HUES6 (cell line): ENCODE results near the gene PCDHB3.
"Not testable (repeated sequence)": the region's sequence is repeated elsewhere in the genome, so short reads cannot be mapped to it uniquely, and the experiment has no call there.

Source experiments
- H3K27ac ChIP-seq: 2 replicates; pipeline ENCODE4 v1.7.0; 2013; ENCODE audit warnings: low read depth, mild to moderate bottlenecking, low read length, inconsistent platforms
- H3K27me3 ChIP-seq: 2 replicates; pipeline ENCODE4 v1.6.1; 2013; ENCODE audit warnings: low read length; ENCODE audit not compliant: control insufficient read depth, insufficient read depth
- H3K36me3 ChIP-seq: 2 replicates; pipeline ENCODE4 v1.6.1; 2013; ENCODE audit warnings: low read length; ENCODE audit not compliant: control insufficient read depth, insufficient read depth
- H3K4me1 ChIP-seq: 2 replicates; pipeline ENCODE4 v1.6.1; 2013; ENCODE audit warnings: low read length; ENCODE audit not compliant: control insufficient read depth, insufficient read depth
- H3K4me3 ChIP-seq: 2 replicates; pipeline ENCODE4 v1.5.1; 2013; ENCODE audit warnings: low read depth, low read length
- H3K9ac ChIP-seq: one replicate; pipeline ENCODE4 v1.6.1; 2013; ENCODE audit warnings: mild to moderate bottlenecking, low read length
- H3K9me3 ChIP-seq: 2 replicates; pipeline ENCODE4 v1.6.1; 2013; ENCODE audit warnings: low read depth, low read length; ENCODE audit not compliant: control insufficient read depth, insufficient read depth

The PCDHB3 gene

GRCh38 chr5:141100243-141100805 lies at the start of gene PCDHB3:
Gene PCDHB3, plus strand, starts transcription at chr5:141100473. Its CDS starts 177 bp downstream, at chr5:141100650.
- Histone ChIP-seq H3K9me3 (peaks cover 14% of the 10 kb centered on the region; the same call in 1 of the 2 replicates), H3K36me3 (0 out of 2 replicates have a peak, but pooled peaks cover 3% of the 10 kb centered on the region), H3K27me3 (no peaks in the 10 kb centered on the region), H3K9ac (no peak within 1 kb of the TSS), H3K4me1 (no peaks in the 10 kb centered on the region), H3K4me3 (peak within 1 kb of the TSS; percentile 20; the same call in 1 of the 2 replicates), H3K27ac (no peak within 1 kb of the TSS)

- H3K9ac ChIP-seq, result peak within 1 kb of the TSS; percentile 40
- H3K27me3 ChIP-seq, result peaks cover 48% of the 10 kb centered on the region
- H3K9me3 ChIP-seq, result no peaks in the 10 kb centered on the region
- H3K4me3 ChIP-seq, result peak within 1 kb of the TSS; percentile 73
- no peak within 1 kb of the TSS for H3K27ac ChIP-seq
- 0 out of 2 replicates have a peak, but pooled peaks cover 8% of the 10 kb centered on the region for H3K4me1 ChIP-seq
- no peaks in the 10 kb centered on the region for H3K36me3 ChIP-seq
Measured at GRCh38 chr5:141050622-141051520, 49.4 kb upstream of the PCDHB3 start, which contains the start of gene PCDHB1. Gene PCDHB1, plus strand, starts transcription at chr5:141051374. Its CDS starts 97 bp downstream, at chr5:141051471.

GRCh38 chr5:141051521-141051866 lies 48.8 kb upstream of the PCDHB3 start:
- Histone ChIP-seq H3K27ac (no peak overlapping the region), H3K4me3 (peak overlapping the region; percentile 73), H3K27me3 (peaks cover 48% of the 10 kb centered on the region), H3K4me1 (0 out of 2 replicates have a peak, but pooled peaks cover 8% of the 10 kb centered on the region), H3K9me3 (no peaks in the 10 kb centered on the region), H3K36me3 (no peaks in the 10 kb centered on the region), H3K9ac (peak overlapping the region; percentile 40)

GRCh38 chr5:141077826-141078225 lies 22.4 kb upstream of the PCDHB3 start:
- Histone ChIP-seq H3K36me3 (no peaks in the 10 kb centered on the region), H3K4me1 (no peaks in the 10 kb centered on the region)

GRCh38 chr5:141082228-141082627 lies 18.0 kb upstream of the PCDHB3 start:
- H3K27ac ChIP-seq, result no peak overlapping the region
- no peak overlapping the region for H3K4me3 ChIP-seq
- no peaks in the 10 kb centered on the region for H3K36me3 ChIP-seq
- no peaks in the 10 kb centered on the region; the same call in 1 of the 2 replicates for H3K27me3 ChIP-seq
- H3K9ac ChIP-seq, result no peak overlapping the region
- H3K4me1 ChIP-seq, result no peaks in the 10 kb centered on the region
- no peaks in the 10 kb centered on the region for H3K9me3 ChIP-seq

More at GRCh38 chr5:141077826-141078225, 22.4 kb upstream of the PCDHB3 start:
- Histone ChIP-seq H3K9me3 (no peaks in the 10 kb centered on the region), H3K9ac (no peak overlapping the region), H3K4me3 (peak overlapping the region; percentile 51; the same call in 1 of the 2 replicates), H3K27me3 (no peaks in the 10 kb centered on the region; the same call in 1 of the 2 replicates), H3K27ac (no peak overlapping the region)

DNA sequence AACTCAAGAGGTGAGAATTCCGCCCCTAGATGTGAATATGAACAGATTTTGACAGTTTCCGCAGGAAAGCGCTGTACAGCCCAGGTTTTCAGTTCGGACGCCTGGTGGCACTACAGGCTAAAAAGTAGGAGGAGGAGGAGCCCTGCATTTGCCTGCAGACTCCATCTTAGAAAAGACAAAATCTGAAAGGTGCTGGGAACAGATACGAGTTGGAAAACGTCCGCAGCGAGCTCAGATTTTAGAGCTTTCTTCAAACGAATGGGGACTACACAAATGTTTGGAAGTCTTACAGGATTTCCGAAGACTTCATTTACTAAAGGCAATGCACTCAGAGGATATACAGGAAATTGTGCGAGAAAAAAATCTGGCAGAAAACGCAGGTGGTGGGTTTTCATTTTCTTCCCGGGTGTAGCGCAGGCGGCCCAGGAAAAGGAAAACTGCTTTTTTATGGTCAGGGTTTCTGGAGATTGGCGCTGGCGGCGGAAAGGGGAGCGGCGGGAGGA lies 15.7 kb upstream of the PCDHB3 start:
- Histone ChIP-seq H3K4me3 (peak overlapping the region; percentile 60), H3K36me3 (no peaks in the 10 kb centered on the region), H3K9me3 (no peaks in the 10 kb centered on the region), H3K9ac (peak overlapping the region; percentile 71), H3K4me1 (no peaks in the 10 kb centered on the region), H3K27me3 (no peaks in the 10 kb centered on the region; the same call in 1 of the 2 replicates), H3K27ac (peak overlapping the region; percentile 32)

DNA sequence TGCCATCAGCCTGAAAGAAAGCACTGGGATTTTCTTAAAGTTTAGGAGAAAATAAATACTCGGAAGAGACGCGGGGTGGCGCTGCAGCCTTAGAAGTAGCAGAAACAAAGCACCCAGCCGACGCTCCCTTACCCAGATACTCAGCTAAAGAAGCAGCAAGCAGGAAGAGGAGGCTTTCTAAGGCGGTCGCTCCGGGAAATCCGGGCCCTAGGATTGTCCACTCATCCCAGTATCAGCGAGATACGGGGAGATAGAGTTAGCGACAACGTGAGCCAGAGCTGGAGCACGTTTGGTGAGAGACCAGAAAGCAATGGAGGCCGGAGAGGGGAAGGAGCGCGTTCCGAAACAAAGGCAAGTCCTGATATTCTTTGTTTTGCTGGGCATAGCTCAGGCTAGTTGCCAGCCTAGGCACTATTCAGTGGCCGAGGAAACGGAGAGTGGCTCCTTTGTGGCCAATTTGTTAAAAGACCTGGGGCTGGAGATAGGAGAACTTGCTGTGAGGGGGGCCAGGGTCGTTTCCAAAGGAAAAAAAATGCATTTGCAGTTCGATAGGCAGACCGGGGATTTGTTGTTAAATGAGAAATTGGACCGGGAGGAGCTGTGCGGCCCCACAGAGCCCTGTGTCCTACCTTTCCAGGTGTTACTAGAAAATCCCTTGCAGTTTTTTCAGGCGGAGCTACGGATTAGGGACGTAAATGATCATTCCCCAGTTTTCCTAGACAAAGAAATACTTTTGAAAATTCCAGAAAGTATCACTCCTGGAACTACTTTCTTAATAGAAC lies 5.6 kb upstream of the PCDHB3 start, which contains the start of gene PCDHB2:
PCDHB2 (plus strand) TSS at position 135 of the 782 bp plus-strand sequence; CDS start at position 311, 176 bp downstream.
- Histone ChIP-seq H3K27ac (peak within 1 kb of the TSS; percentile 24), H3K4me3 (peak within 1 kb of the TSS; percentile 71), H3K4me1 (no peaks in the 10 kb centered on the region), H3K9ac (peak within 1 kb of the TSS; percentile 90), H3K27me3 (no peaks in the 10 kb centered on the region), H3K9me3 (peaks cover 7% of the 10 kb centered on the region; the same call in 1 of the 2 replicates), H3K36me3 (0 out of 2 replicates have a peak, but pooled peaks cover 3% of the 10 kb centered on the region)

GRCh38 chr5:141095263-141095641 lies 5.0 kb upstream of the PCDHB3 start:
- Histone ChIP-seq H3K4me3 (peak overlapping the region; percentile 71), H3K27ac (no peak overlapping the region), H3K9ac (peak overlapping the region; percentile 90)

GRCh38 chr5:141096181-141096580 lies 4.1 kb upstream of the PCDHB3 start:
- not testable (repeated sequence) for H3K9ac ChIP-seq, H3K36me3 ChIP-seq, H3K4me3 ChIP-seq, H3K27me3 ChIP-seq, H3K27ac ChIP-seq, H3K4me1 ChIP-seq
- H3K9me3 ChIP-seq, result peaks cover 10% of the 10 kb centered on the region; the same call in 1 of the 2 replicates

More at GRCh38 chr5:141095263-141095641, 5.0 kb upstream of the PCDHB3 start:
- Histone ChIP-seq H3K36me3 (0 out of 2 replicates have a peak, but pooled peaks cover 3% of the 10 kb centered on the region), H3K9me3 (peaks cover 7% of the 10 kb centered on the region; the same call in 1 of the 2 replicates), H3K4me1 (no peaks in the 10 kb centered on the region), H3K27me3 (no peaks in the 10 kb centered on the region)

DNA sequence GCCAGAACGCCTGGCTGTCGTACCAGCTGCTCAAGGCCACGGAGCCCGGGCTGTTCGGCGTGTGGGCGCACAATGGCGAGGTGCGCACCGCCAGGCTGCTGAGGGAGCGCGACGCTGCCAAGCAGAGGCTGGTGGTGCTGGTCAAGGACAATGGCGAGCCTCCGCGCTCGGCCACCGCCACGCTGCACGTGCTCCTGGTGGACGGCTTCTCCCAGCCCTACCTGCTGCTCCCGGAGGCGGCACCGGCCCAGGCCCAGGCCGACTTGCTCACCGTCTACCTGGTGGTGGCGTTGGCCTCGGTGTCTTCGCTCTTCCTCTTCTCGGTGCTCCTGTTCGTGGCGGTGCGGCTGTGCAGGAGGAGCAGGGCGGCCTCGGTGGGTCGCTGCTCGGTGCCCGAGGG lies 3.7 kb upstream of the PCDHB3 start:
- H3K4me1 ChIP-seq, H3K36me3 ChIP-seq, H3K9ac ChIP-seq, H3K27me3 ChIP-seq, H3K4me3 ChIP-seq, H3K27ac ChIP-seq: not testable (repeated sequence)
- peaks cover 12% of the 10 kb centered on the region; the same call in 1 of the 2 replicates for H3K9me3 ChIP-seq
